ENCODE data around the gene PREPL. TPM values are rescaled to one million over a fixed set of nuclear protein-coding genes. Genes with fewer than 3 reads are reported as not detected.

The PREPL gene
- total and polyA plus RNA-seq, 2 of the 4 experiments (the other 2 are of a cell fraction), result 27.6 to 39.6 TPM

- H3K18ac ChIP-seq (ENCODE audit: low read depth, low read length), result no peak overlapping the region
- no peak overlapping the region for H2AFZ ChIP-seq (replicated peaks; ENCODE audit: low read length, poor library complexity)
- no CpG with 5 or more reads among the region's 3 CpGs for WGBS, 2 experiments (ENCODE audit: extremely low coverage in 2 of 2, insufficient read length in 1 of 2)
- no peaks in the 10 kb centered on the region; a peak in 1 of 4 replicates for H3K79me1 ChIP-seq (ENCODE audit: low read depth in 1 of 2, low read length in 2 of 2)
- in situ Hi-C loops (cut with MboI; ENCODE audit: low sequenced_read_pairs) (no loop called here), dilution Hi-C loops (cut with HindIII; ENCODE audit: low sequenced_read_pairs, unreplicated experiment) (no loop called here), intact Hi-C loops (cut with micrococcal nuclease) (no loop called here)
- BruUV-seq (replicated peaks), result no TSS peak
- ChIA-PET POLR2A (ENCODE audit: unreplicated experiment) (interaction anchor here (0.7 kb wide), 1 partner anchor 90 kb away, joined by 3 read pairs; no protein-coding TSS in a partner anchor), CTCF (no interaction called here)
- H2AK9ac ChIP-seq (replicated peaks; ENCODE audit: low read depth, low read length, poor library complexity), result no peak overlapping the region
- H4K8ac ChIP-seq (ENCODE audit: low read depth in 2 of 2, low read length in 2 of 2), result no peak overlapping the region
- H3K9me1 ChIP-seq (ENCODE audit: insufficient read depth, low read length), result no peaks in the 10 kb centered on the region
- TF ChIP-seq MXI1 (IDR thresholded peaks at IDR 0.05; ENCODE audit: borderline replicate concordance, low read depth, low read length) (no peak), FOS (IDR thresholded peaks at IDR 0.05; ENCODE audit: low read depth, low read length) (no peak), MAFK (IDR thresholded peaks at IDR 0.05; ENCODE audit: low read depth, low read length) (no peak), ELK1 (IDR thresholded peaks at IDR 0.05; ENCODE audit: borderline replicate concordance, low read depth, low read length) (no peak)
- H4K91ac ChIP-seq (ENCODE audit: insufficient read depth, low read depth, low read length), result no peak overlapping the region
- H3K14ac ChIP-seq (replicated peaks; ENCODE audit: low read depth, low read length), result no peak overlapping the region
- no peaks in the 10 kb centered on the region for H3K9me3 ChIP-seq (ENCODE audit: control insufficient read depth, insufficient read depth, low read length)
- H3K27ac ChIP-seq (ENCODE audit: insufficient read depth, low read length), result no peak overlapping the region
- H3K4me2 ChIP-seq (ENCODE audit: low read depth, low read length), result no peak overlapping the region
- H3K23ac ChIP-seq (ENCODE audit: low read depth, low read length), result no peak overlapping the region
- DNase-seq (no peak), ATAC-seq (ENCODE audit: low read depth) (no peak)
- H2BK5ac ChIP-seq (ENCODE audit: low read depth, low read length, poor library complexity, severe bottlenecking), result no peak overlapping the region
- H4K20me1 ChIP-seq (ENCODE audit: insufficient read depth, low read length), result no peaks in the 10 kb centered on the region
- no peaks in the 10 kb centered on the region for H3K27me3 ChIP-seq (ENCODE audit: control insufficient read depth, insufficient read depth, low read length)
- H3K56ac ChIP-seq (ENCODE audit: extremely low read depth, insufficient read depth, low read length), result no peak overlapping the region
- no peak overlapping the region for H3K9ac ChIP-seq (ENCODE audit: low read depth, low read length)
- H2BK15ac ChIP-seq (ENCODE audit: low read depth, low read length), result no peak overlapping the region
- no peak overlapping the region for H4K5ac ChIP-seq (ENCODE audit: low read depth, low read length)
- H2BK20ac ChIP-seq (ENCODE audit: low read depth, low read length), result no peak overlapping the region
- no peaks in the 10 kb centered on the region for H3K4me1 ChIP-seq (ENCODE audit: control insufficient read depth, insufficient read depth, low read length)
- no peak overlapping the region for H3K4me3 ChIP-seq (ENCODE audit: insufficient read depth, low read depth, low read length)
- H2BK120ac ChIP-seq (ENCODE audit: low read depth, low read length), result no peak overlapping the region
- no peak overlapping the region for H3K4ac ChIP-seq (ENCODE audit: low read depth, low read length)
- H3K36me3 ChIP-seq (ENCODE audit: control insufficient read depth, insufficient read depth, low read length), result no peaks in the 10 kb centered on the region
- no peak overlapping the region for H2AK5ac ChIP-seq (ENCODE audit: low read depth, low read length)
Observed at GRCh38 chr2:44372246-44372645, 11.0 kb upstream of the PREPL start.

All from IMR-90 (cell line).